ENCODE measurements around the gene PLEKHA3.
A peak's percentile ranks its signal among the peaks of the same experiment; 100 is the strongest.
"Not testable (repeated sequence)": the region's sequence is repeated elsewhere in the genome, so short reads cannot be mapped to it uniquely, and the experiment has no call there.

PLEKHA3 gene

GRCh38 chr2:178521304-178522150, 41.3 kb downstream of the PLEKHA3 start:
- Histone ChIP-seq H3K4me1 (ENCODE audit: control insufficient read depth in 2 of 2, insufficient read depth in 2 of 2, low read length in 2 of 2) (peaks cover 0 to 4% of the 10 kb centered on the region in 2 donors), H3K4me3 (ENCODE audit: low read length in 2 of 2) (no peak overlapping the region), H3K9ac (ENCODE audit: low read depth in 1 of 2, low read length in 2 of 2) (no peak overlapping the region), H3K9me3 (ENCODE audit: control insufficient read depth in 2 of 2, low read length in 2 of 2) (no peaks in the 10 kb centered on the region), H3K27me3 (ENCODE audit: control insufficient read depth in 2 of 2, insufficient read depth in 2 of 2, low read length in 2 of 2) (no peaks in the 10 kb centered on the region), H3K36me3 (ENCODE audit: control insufficient read depth in 2 of 2, insufficient read depth in 2 of 2, low read length in 2 of 2) (peaks cover 0 to 10% of the 10 kb centered on the region in 2 donors), H3K27ac (ENCODE audit: low read depth in 2 of 2, low read length in 2 of 2) (no peak overlapping the region)

GRCh38 chr2:178522950-178523595, 42.8 kb downstream of the PLEKHA3 start:
- no peaks in the 10 kb centered on the region for H3K27me3 ChIP-seq (ENCODE audit: control insufficient read depth in 2 of 2, insufficient read depth in 2 of 2, low read length in 2 of 2)
- no peaks in the 10 kb centered on the region for H3K9me3 ChIP-seq (ENCODE audit: control insufficient read depth in 2 of 2, low read length in 2 of 2)
- H3K4me3 ChIP-seq (ENCODE audit: low read length in 2 of 2), result peak overlapping the region; percentile 77 to 79
- H3K27ac ChIP-seq (ENCODE audit: low read depth in 2 of 2, low read length in 2 of 2), result peak overlapping the region; percentile 5 to 50
- peaks cover 0 to 4% of the 10 kb centered on the region in 2 donors for H3K4me1 ChIP-seq (ENCODE audit: control insufficient read depth in 2 of 2, insufficient read depth in 2 of 2, low read length in 2 of 2)
- peak overlapping the region; percentile 66 for H3K9ac ChIP-seq (ENCODE audit: low read depth in 1 of 2, low read length in 2 of 2)
- H3K36me3 ChIP-seq (ENCODE audit: control insufficient read depth in 2 of 2, insufficient read depth in 2 of 2, low read length in 2 of 2), result peaks cover 0 to 6% of the 10 kb centered on the region in 2 donors

- Histone ChIP-seq H3K27ac (ENCODE audit: low read depth in 2 of 2, low read length in 2 of 2) (peak overlapping the region in 1 of 2 donors; percentile 5), H3K9ac (ENCODE audit: low read depth in 1 of 2, low read length in 2 of 2) (peak overlapping the region; percentile 66), H3K4me3 (ENCODE audit: low read length in 2 of 2) (peak overlapping the region; percentile 77 to 79), H3K27me3 (ENCODE audit: control insufficient read depth in 2 of 2, insufficient read depth in 2 of 2, low read length in 2 of 2) (no peaks in the 10 kb centered on the region), H3K36me3 (ENCODE audit: control insufficient read depth in 2 of 2, insufficient read depth in 2 of 2, low read length in 2 of 2) (peaks cover 0 to 2% of the 10 kb centered on the region in 2 donors), H3K9me3 (ENCODE audit: control insufficient read depth in 2 of 2, low read length in 2 of 2) (no peaks in the 10 kb centered on the region), H3K4me1 (ENCODE audit: control insufficient read depth in 2 of 2, insufficient read depth in 2 of 2, low read length in 2 of 2) (peaks cover 0 to 4% of the 10 kb centered on the region in 2 donors)
Measured at GRCh38 chr2:178523596-178524134, 43.4 kb downstream of the PLEKHA3 start.

GRCh38 chr2:178525010-178525409, 44.8 kb downstream of the PLEKHA3 start:
- H3K27ac ChIP-seq (ENCODE audit: low read depth in 2 of 2, low read length in 2 of 2); H3K27me3 ChIP-seq (ENCODE audit: control insufficient read depth in 2 of 2, insufficient read depth in 2 of 2, low read length in 2 of 2); H3K36me3 ChIP-seq (ENCODE audit: control insufficient read depth in 2 of 2, insufficient read depth in 2 of 2, low read length in 2 of 2); H3K4me3 ChIP-seq (ENCODE audit: low read length in 2 of 2); H3K4me1 ChIP-seq (ENCODE audit: control insufficient read depth in 2 of 2, insufficient read depth in 2 of 2, low read length in 2 of 2); H3K9me3 ChIP-seq (ENCODE audit: control insufficient read depth in 2 of 2, low read length in 2 of 2); H3K9ac ChIP-seq (ENCODE audit: low read depth in 1 of 2, low read length in 2 of 2): not testable (repeated sequence)

GRCh38 chr2:178525460-178525859, 45.2 kb downstream of the PLEKHA3 start:
- H3K27ac ChIP-seq (ENCODE audit: low read depth in 2 of 2, low read length in 2 of 2); H3K4me3 ChIP-seq (ENCODE audit: low read length in 2 of 2); H3K4me1 ChIP-seq (ENCODE audit: control insufficient read depth in 2 of 2, insufficient read depth in 2 of 2, low read length in 2 of 2); H3K27me3 ChIP-seq (ENCODE audit: control insufficient read depth in 2 of 2, insufficient read depth in 2 of 2, low read length in 2 of 2); H3K9ac ChIP-seq (ENCODE audit: low read depth in 1 of 2, low read length in 2 of 2); H3K36me3 ChIP-seq (ENCODE audit: control insufficient read depth in 2 of 2, insufficient read depth in 2 of 2, low read length in 2 of 2); H3K9me3 ChIP-seq (ENCODE audit: control insufficient read depth in 2 of 2, low read length in 2 of 2): not testable (repeated sequence)

- H3K9ac ChIP-seq (ENCODE audit: low read depth in 1 of 2, low read length in 2 of 2), result no peak overlapping the region
- no peaks in the 10 kb centered on the region for H3K9me3 ChIP-seq (ENCODE audit: control insufficient read depth in 2 of 2, low read length in 2 of 2)
- no peaks in the 10 kb centered on the region for H3K27me3 ChIP-seq (ENCODE audit: control insufficient read depth in 2 of 2, insufficient read depth in 2 of 2, low read length in 2 of 2)
- H3K36me3 ChIP-seq (ENCODE audit: control insufficient read depth in 2 of 2, insufficient read depth in 2 of 2, low read length in 2 of 2), result no peaks in the 10 kb centered on the region
- H3K4me3 ChIP-seq (ENCODE audit: low read length in 2 of 2), result no peak overlapping the region
- no peak overlapping the region for H3K27ac ChIP-seq (ENCODE audit: low read depth in 2 of 2, low read length in 2 of 2)
- peaks cover 0 to 4% of the 10 kb centered on the region in 2 donors for H3K4me1 ChIP-seq (ENCODE audit: control insufficient read depth in 2 of 2, insufficient read depth in 2 of 2, low read length in 2 of 2)
Measured at GRCh38 chr2:178526256-178526655, 46.0 kb downstream of the PLEKHA3 start.

GRCh38 chr2:178527592-178527991, 47.3 kb downstream of the PLEKHA3 start:
- H3K36me3 ChIP-seq (ENCODE audit: control insufficient read depth in 2 of 2, insufficient read depth in 2 of 2, low read length in 2 of 2), result peaks cover 4 to 5% of the 10 kb centered on the region in 2 donors
- H3K27me3 ChIP-seq (ENCODE audit: control insufficient read depth in 2 of 2, insufficient read depth in 2 of 2, low read length in 2 of 2), result no peaks in the 10 kb centered on the region
- H3K4me3 ChIP-seq (ENCODE audit: low read length in 2 of 2), result no peak overlapping the region
- H3K4me1 ChIP-seq (ENCODE audit: control insufficient read depth in 2 of 2, insufficient read depth in 2 of 2, low read length in 2 of 2), result peaks cover 0 to 4% of the 10 kb centered on the region in 2 donors
- no peaks in the 10 kb centered on the region for H3K9me3 ChIP-seq (ENCODE audit: control insufficient read depth in 2 of 2, low read length in 2 of 2)
- H3K9ac ChIP-seq (ENCODE audit: low read depth in 1 of 2, low read length in 2 of 2), result no peak overlapping the region
- no peak overlapping the region for H3K27ac ChIP-seq (ENCODE audit: low read depth in 2 of 2, low read length in 2 of 2)

GRCh38 chr2:178528647-178529046, 48.4 kb downstream of the PLEKHA3 start:
- no peak overlapping the region for H3K4me3 ChIP-seq (ENCODE audit: low read length in 2 of 2)
- H3K4me1 ChIP-seq (ENCODE audit: control insufficient read depth in 2 of 2, insufficient read depth in 2 of 2, low read length in 2 of 2), result peaks cover 0 to 3% of the 10 kb centered on the region in 2 donors
- no peaks in the 10 kb centered on the region for H3K27me3 ChIP-seq (ENCODE audit: control insufficient read depth in 2 of 2, insufficient read depth in 2 of 2, low read length in 2 of 2)
- H3K9me3 ChIP-seq (ENCODE audit: control insufficient read depth in 2 of 2, low read length in 2 of 2), result no peaks in the 10 kb centered on the region
- peaks cover 8 to 11% of the 10 kb centered on the region in 2 donors for H3K36me3 ChIP-seq (ENCODE audit: control insufficient read depth in 2 of 2, insufficient read depth in 2 of 2, low read length in 2 of 2)
- H3K9ac ChIP-seq (ENCODE audit: low read depth in 1 of 2, low read length in 2 of 2), result no peak overlapping the region
- no peak overlapping the region for H3K27ac ChIP-seq (ENCODE audit: low read depth in 2 of 2, low read length in 2 of 2)

- Histone ChIP-seq H3K27me3 (ENCODE audit: control insufficient read depth in 2 of 2, insufficient read depth in 2 of 2, low read length in 2 of 2) (no peaks in the 10 kb centered on the region), H3K27ac (ENCODE audit: low read depth in 2 of 2, low read length in 2 of 2) (no peak overlapping the region), H3K4me3 (ENCODE audit: low read length in 2 of 2) (no peak overlapping the region), H3K9me3 (ENCODE audit: control insufficient read depth in 2 of 2, low read length in 2 of 2) (no peaks in the 10 kb centered on the region), H3K9ac (ENCODE audit: low read depth in 1 of 2, low read length in 2 of 2) (no peak overlapping the region), H3K36me3 (ENCODE audit: control insufficient read depth in 2 of 2, insufficient read depth in 2 of 2, low read length in 2 of 2) (peaks cover 10 to 11% of the 10 kb centered on the region in 2 donors), H3K4me1 (ENCODE audit: control insufficient read depth in 2 of 2, insufficient read depth in 2 of 2, low read length in 2 of 2) (no peaks in the 10 kb centered on the region)
Measured at GRCh38 chr2:178529194-178529593, 48.9 kb downstream of the PLEKHA3 start.

- Histone ChIP-seq H3K4me3 (ENCODE audit: low read length in 2 of 2) (no peak overlapping the region), H3K9me3 (ENCODE audit: control insufficient read depth in 2 of 2, low read length in 2 of 2) (no peaks in the 10 kb centered on the region), H3K27ac (ENCODE audit: low read depth in 2 of 2, low read length in 2 of 2) (no peak overlapping the region), H3K4me1 (ENCODE audit: control insufficient read depth in 2 of 2, insufficient read depth in 2 of 2, low read length in 2 of 2) (no peaks in the 10 kb centered on the region), H3K9ac (ENCODE audit: low read depth in 1 of 2, low read length in 2 of 2) (no peak overlapping the region), H3K27me3 (ENCODE audit: control insufficient read depth in 2 of 2, insufficient read depth in 2 of 2, low read length in 2 of 2) (no peaks in the 10 kb centered on the region), H3K36me3 (ENCODE audit: control insufficient read depth in 2 of 2, insufficient read depth in 2 of 2, low read length in 2 of 2) (peaks cover 10 to 14% of the 10 kb centered on the region in 2 donors)
Measured at GRCh38 chr2:178530131-178530530, 49.9 kb downstream of the PLEKHA3 start.
